Mucosa of stomach (tissue), 1 donor: ENCODE measurements around the gene APBB1IP.

Experiments
- H3K27me3 ChIP-seq: one replicate; pipeline ENCODE4 v1.7.0; 2013; ENCODE audit warnings: mild to moderate bottlenecking, low read length; ENCODE audit not compliant: control insufficient read depth, insufficient read depth
- H3K36me3 ChIP-seq: one replicate; pipeline ENCODE4 v1.7.0; 2013; ENCODE audit warnings: low read length; ENCODE audit not compliant: control insufficient read depth, insufficient read depth
- H3K4me1 ChIP-seq: one replicate; pipeline ENCODE4 v1.7.0; 2013; ENCODE audit warnings: mild to moderate bottlenecking, low read length; ENCODE audit not compliant: control insufficient read depth, insufficient read depth
- H3K4me3 ChIP-seq: one replicate; pipeline ENCODE4 v1.7.0; 2013; ENCODE audit warnings: low read length
- H3K9ac ChIP-seq: one replicate; pipeline ENCODE4 v1.7.0; 2013; ENCODE audit warnings: mild to moderate bottlenecking, low read length, moderate library complexity
- H3K9me3 ChIP-seq: one replicate; pipeline ENCODE4 v1.7.0; 2013; ENCODE audit warnings: mild to moderate bottlenecking, low read length, moderate library complexity; ENCODE audit not compliant: control insufficient read depth
- donor health status: Pancreatic carcinoma.

Gene APBB1IP

DNA sequence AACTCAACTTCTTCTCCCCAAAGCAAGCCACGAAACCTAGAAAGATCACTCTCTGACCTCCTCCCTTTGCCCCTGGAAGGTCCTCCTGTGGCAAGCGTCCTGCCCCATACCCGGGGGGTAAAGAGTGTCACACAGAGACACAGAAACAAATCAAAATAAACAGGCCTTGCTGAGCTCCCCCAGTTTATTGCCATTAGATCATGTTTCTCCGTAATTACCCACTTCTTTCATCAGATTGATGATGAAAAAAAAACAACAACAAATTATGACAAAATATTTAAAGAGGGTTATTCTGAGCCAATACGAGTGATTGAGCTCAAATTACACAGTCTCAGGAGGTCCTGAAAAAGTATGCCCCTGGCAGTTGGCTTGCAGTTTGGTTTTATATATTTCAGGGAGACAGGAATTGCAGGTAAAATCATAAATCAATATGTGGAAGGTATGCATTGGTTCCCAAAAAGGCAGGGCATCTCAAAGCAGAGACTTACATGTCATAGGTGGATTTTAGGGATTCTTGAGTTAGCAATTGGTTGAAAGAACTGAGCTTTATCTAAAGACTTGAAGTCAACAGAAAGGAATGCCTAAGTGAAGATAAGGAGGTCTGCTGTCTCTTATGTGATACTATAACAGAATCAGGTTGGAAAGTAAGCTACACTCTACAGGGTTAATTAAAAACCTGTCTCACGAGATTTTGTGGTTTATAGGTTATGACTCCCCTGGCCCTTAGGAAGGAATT lies 86.2 kb downstream of the APBB1IP start:
- Histone ChIP-seq H3K4me1 (no peaks in the 10 kb centered on the region), H3K9ac (no peak overlapping the region), H3K9me3 (no peaks in the 10 kb centered on the region), H3K27me3 (no peaks in the 10 kb centered on the region), H3K4me3 (no peak overlapping the region), H3K36me3 (no peaks in the 10 kb centered on the region)

DNA sequence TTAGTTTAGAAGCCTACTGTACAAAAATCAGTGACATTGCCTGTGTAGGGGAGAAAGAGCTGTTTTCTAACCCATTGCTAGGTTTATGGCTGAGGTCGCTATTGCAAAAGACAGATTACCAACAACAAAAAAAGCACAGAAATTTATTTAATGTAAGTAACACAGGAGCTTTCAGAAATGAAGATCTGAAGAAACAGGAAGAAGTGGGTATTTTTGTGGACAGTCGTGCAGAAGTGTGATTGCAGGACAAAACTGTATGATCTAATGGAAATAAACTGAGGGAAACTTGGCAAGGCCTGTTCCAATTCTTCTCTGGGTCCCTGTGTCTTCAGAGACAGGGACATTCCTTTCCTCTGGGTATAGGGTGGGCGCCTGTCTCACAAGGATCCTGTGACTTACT lies 87.4 kb downstream of the APBB1IP start:
- H3K36me3 ChIP-seq = no peaks in the 10 kb centered on the region
- H3K9ac ChIP-seq = no peak overlapping the region
- no peaks in the 10 kb centered on the region for H3K4me1 ChIP-seq
- H3K9me3 ChIP-seq = no peaks in the 10 kb centered on the region
- H3K27me3 ChIP-seq = no peaks in the 10 kb centered on the region
- no peak overlapping the region for H3K4me3 ChIP-seq

DNA sequence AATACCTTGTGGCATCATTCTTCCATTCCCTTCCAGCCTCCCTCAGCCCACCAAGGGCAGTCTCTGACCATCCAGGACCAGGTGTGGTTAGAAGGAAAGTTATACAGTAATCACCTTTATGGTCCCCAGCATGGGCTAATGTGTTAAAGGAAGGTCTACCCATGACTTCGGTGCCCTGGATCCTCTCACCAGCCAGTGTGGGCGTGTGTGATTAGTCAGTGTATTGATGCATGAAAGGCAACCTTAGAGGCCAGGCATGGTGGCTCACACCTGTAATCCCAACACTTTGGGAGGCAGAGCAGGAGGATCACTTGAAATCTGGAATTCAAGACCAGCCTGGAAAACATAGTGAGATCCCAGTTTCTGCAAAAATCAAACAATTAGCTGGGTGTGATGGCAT lies 88.9 kb downstream of the APBB1IP start:
- H3K4me1 ChIP-seq = no peaks in the 10 kb centered on the region
- H3K9me3 ChIP-seq = no peaks in the 10 kb centered on the region
- H3K36me3 ChIP-seq = no peaks in the 10 kb centered on the region

DNA sequence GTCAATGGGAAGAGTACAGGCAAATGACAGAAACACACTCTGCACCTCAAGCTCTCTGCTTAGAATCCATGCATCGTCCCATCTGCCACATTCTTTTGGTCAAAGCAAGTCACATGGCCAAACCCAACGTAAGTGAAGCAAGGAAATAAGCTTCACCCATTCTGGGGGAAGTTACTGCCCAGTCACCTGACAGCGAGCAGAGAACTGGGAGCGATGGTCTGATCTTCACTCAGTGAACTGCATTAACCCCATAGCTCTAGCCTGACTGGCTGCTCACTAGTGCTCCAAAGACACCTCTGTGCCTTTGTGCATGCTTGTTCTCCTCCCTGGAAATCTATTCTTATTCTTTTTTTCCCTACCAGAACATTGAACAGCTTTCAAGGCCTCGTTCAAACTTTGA lies 89.9 kb downstream of the APBB1IP start:
- H3K9ac ChIP-seq = no peak overlapping the region
- no peaks in the 10 kb centered on the region for H3K4me1 ChIP-seq
- no peak overlapping the region for H3K4me3 ChIP-seq
- H3K36me3 ChIP-seq = no peaks in the 10 kb centered on the region
- no peaks in the 10 kb centered on the region for H3K27me3 ChIP-seq
- no peaks in the 10 kb centered on the region for H3K9me3 ChIP-seq

More for the DNA sequence above, 88.9 kb downstream of the APBB1IP start:
- Histone ChIP-seq H3K27me3 (no peaks in the 10 kb centered on the region), H3K4me3 (no peak overlapping the region), H3K9ac (no peak overlapping the region)

DNA sequence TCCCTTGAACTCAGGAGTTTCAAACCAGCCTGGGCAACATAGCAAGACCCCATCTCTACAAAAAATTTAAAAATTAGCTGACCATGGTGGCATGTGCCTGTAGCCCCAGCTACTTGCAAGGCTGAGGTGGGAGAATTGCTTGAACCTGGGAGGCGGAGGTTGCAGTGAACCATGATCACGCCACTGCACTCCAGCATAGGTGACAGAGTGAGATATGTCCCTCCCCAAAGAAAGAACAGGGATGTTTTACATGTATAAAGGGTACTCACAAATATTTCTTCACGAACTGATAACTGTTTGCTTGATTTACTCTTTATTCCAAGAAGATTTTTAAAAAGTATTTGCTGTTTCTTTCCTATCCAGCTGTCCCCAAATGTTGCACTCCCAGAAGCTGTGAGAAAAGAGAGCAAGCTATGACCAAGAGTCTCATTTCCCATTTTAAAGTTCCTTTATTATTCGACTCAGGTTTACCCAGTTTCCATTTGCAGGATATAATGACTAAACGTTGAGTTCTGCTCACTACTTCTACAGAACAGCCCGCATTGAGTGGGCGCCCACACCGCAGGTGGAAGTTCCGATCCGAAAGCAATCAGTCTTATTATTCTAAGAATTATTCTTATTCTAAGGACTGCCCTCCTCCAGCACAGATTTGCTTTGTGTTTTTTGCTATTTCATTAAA lies 90.7 kb downstream of the APBB1IP start:
- no peaks in the 10 kb centered on the region for H3K9me3 ChIP-seq

DNA sequence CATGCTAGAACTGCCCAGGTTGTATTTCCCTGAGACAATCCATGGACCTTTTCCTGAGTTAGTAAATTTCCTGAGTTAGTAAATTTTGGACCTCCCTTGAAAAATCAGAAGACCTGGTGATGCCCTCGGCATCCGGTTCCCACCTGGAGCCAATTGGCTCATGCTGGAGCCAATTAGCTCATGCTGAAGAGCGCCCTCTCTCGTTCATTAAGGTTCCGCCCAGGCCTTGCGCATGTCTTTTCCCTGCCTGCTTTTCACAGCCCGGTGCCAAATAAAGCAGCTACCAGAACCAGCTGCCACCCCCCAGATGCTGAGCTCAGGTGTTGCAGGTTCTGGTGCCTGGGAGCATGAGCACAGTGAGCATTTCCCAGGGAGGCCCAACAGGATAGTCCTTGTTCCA lies 96.2 kb downstream of the APBB1IP start:
- Histone ChIP-seq H3K4me1 (no peaks in the 10 kb centered on the region), H3K9ac (no peak overlapping the region), H3K36me3 (no peaks in the 10 kb centered on the region), H3K27me3 (no peaks in the 10 kb centered on the region), H3K9me3 (no peaks in the 10 kb centered on the region), H3K4me3 (no peak overlapping the region)

More for the DNA sequence above, 90.7 kb downstream of the APBB1IP start:
- no peak overlapping the region for H3K4me3 ChIP-seq
- no peaks in the 10 kb centered on the region for H3K36me3 ChIP-seq
- no peaks in the 10 kb centered on the region for H3K27me3 ChIP-seq
- H3K4me1 ChIP-seq = no peaks in the 10 kb centered on the region
- no peak overlapping the region for H3K9ac ChIP-seq

DNA sequence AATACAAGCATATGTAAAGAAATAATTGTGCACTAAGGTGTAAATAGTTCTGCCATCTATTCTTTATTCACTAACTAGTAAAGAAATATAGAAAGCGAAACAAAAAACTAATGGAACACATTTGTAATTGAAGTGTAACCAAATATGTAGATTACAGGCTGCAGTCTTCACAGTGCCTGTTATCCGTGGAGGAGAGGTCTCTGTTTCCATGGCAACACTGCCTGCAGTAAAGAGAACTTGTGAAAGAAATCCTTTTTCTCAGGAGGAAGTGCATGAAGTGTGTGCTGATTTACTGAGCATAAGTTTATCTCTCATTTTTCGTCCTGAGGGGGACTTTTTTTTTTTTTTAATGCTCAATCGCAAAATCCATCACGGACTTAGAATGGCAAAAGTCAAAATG lies 102.5 kb downstream of the APBB1IP start:
- Histone ChIP-seq H3K27me3 (no peaks in the 10 kb centered on the region), H3K4me1 (no peaks in the 10 kb centered on the region), H3K36me3 (no peaks in the 10 kb centered on the region), H3K4me3 (no peak overlapping the region), H3K9me3 (no peaks in the 10 kb centered on the region), H3K9ac (no peak overlapping the region)

DNA sequence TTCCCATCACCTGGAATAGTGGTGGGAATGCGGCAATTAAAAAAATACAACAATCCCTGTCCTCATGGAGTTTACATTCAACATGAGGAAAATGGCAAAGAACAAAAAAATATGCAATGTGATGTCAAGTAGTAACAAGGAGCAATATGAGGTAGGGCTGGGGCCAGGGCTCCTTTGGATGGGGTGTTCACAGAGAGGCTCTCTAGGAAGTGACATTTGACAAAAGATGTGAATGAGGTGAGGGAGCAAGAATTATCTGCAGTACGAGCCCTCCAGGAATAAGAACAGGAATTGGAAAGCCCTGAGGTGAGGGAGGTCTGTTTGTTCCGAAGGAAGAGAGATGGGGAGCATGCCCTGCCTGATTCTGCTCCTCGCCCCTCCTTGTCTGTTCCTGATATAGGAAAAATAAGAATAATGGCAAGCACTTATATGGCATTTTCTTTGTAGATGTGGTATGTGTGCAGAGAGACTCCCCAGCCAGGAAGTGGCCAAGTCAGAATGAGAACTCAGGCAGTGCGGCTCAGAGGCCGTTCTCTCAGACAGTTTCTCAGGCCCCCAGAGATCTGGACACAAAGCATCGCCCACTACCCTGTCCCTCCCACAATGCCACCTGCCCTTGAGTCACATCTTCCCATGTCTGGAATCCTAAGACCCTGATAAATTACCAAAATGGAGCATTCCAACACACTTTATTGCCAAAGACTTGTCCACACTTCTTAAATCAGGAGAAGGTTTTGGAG lies 105.6 kb downstream of the APBB1IP start:
- Histone ChIP-seq H3K9ac (no peak overlapping the region), H3K27me3 (no peaks in the 10 kb centered on the region), H3K36me3 (no peaks in the 10 kb centered on the region), H3K4me1 (no peaks in the 10 kb centered on the region), H3K4me3 (no peak overlapping the region), H3K9me3 (no peaks in the 10 kb centered on the region)

DNA sequence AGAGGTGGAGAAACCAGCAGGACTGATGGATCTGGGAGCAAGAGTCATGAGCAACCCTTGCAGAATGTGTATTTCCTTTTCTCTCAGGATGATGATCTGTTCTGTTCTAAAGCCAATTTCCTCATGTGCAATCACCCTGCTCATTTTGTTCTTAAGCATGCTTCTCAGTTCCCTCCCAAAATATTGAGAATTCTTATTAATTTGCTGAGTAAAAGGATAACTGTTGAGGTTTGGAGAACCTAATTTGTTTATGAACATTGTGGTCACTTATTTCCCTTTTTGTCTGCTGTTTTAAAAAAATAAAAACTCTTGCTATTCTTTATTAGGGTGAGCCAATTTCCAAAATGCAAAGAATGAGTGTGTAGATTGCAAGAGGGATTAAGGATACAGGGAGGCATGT lies 106.8 kb downstream of the APBB1IP start:
- Histone ChIP-seq H3K4me3 (no peak overlapping the region), H3K27me3 (no peaks in the 10 kb centered on the region), H3K4me1 (no peaks in the 10 kb centered on the region), H3K9me3 (no peaks in the 10 kb centered on the region), H3K36me3 (no peaks in the 10 kb centered on the region), H3K9ac (no peak overlapping the region)

DNA sequence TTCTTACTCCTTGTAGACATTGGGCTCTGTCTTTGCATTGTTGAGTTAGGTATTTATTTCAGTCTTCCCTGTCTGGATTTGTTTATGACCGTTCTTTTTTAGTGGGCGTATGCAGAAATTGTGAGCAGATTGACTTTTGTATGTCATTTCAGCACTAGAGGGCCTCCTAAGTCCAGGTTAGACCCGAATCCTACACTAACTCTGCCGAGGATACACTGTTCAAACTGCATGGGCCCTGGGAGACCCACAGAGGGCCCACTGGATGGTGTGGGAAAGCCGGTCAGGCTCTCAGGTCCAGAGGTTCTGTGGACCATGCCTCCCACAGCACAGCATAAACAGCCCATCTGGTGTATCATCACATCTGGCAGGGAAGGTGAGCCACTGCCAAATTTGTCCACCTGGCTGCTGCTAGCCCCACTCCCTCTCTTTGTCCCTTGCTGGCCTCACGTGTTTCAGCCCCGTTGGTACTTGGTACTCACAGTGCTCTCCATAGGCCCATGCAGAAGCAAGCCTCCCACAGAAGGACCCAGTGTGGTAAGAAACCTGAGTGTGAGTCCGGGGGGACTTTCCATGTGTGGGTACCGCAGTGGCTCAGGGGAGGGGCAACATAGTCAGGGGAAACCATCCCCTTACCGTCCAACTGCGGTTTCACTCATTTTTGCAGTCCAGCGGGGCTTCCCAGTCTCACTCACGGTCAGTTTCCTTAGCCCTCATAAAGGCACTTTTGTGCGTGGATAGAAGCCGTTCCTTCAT lies 112.8 kb downstream of the APBB1IP start:
- Histone ChIP-seq H3K9me3 (no peaks in the 10 kb centered on the region), H3K9ac (no peak overlapping the region), H3K27me3 (no peaks in the 10 kb centered on the region), H3K4me3 (no peak overlapping the region), H3K36me3 (no peaks in the 10 kb centered on the region), H3K4me1 (no peaks in the 10 kb centered on the region)

DNA sequence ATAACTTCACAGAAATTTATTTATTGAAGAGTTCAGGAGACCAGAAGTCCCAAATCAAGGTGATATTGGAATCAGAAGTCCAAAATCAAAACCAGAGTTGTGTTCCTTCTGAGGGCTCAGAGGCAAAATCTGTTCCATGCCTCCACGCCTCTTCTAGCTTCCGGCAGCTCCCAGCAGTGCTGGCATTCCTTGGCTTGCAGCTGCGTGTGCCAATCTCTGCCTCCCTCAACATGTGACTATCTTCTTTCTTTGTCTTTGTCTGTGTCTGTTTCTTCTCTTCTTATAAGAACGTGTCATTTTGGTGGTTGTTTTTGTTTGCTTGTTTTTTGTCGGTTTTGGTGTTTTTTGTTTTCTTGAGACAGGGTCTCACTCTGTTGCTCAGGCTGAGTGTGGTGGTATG lies 116.1 kb downstream of the APBB1IP start:
- Histone ChIP-seq H3K27me3 (no peaks in the 10 kb centered on the region), H3K4me1 (no peaks in the 10 kb centered on the region), H3K9me3 (no peaks in the 10 kb centered on the region), H3K4me3 (no peak overlapping the region), H3K36me3 (no peaks in the 10 kb centered on the region), H3K9ac (no peak overlapping the region)
